GM23248 (cell line): Measurements from ENCODE around the gene IFT122. TPM values are rescaled to one million over a fixed set of nuclear protein-coding genes. Genes with fewer than 3 reads are reported as not detected.

Experiments
- DNase-seq: peaks from one replicate; pipeline ENCODE4 v3.0.0-alpha.2; 2015
- H2AFZ ChIP-seq: fragments of 200-600 bp; sonication (generic); 2 replicates; pipeline ENCODE4 v1.6.1; 2016; ENCODE audit warnings: antibody characterized with exemption
- H3F3A ChIP-seq: fragments of 200-600 bp; sonication (generic); 2 replicates; pipeline ENCODE4 v1.6.1; 2016; ENCODE audit warnings: mild to moderate bottlenecking, antibody characterized with exemption, mixed run types; ENCODE audit not compliant: insufficient read depth
- H3K27ac ChIP-seq: fragments of 200-600 bp; sonication (generic); 2 replicates; pipeline ENCODE4 v1.5.1; 2016; ENCODE audit warnings: mild to moderate bottlenecking
- H3K27me3 ChIP-seq: fragments of 200-600 bp; sonication (generic); replicated peaks from 2 replicates; pipeline ENCODE4 v1.6.1; 2016; ENCODE audit warnings: mild to moderate bottlenecking; ENCODE audit not compliant: insufficient read depth
- H3K36me3 ChIP-seq: fragments of 200-600 bp; sonication (generic); 2 replicates; pipeline ENCODE4 v1.6.1; 2016; ENCODE audit warnings: low read depth, mild to moderate bottlenecking
- H3K4me1 ChIP-seq: fragments of 200-600 bp; sonication (generic); 2 replicates; pipeline ENCODE4 v1.6.1; 2016; ENCODE audit warnings: mild to moderate bottlenecking; ENCODE audit not compliant: insufficient read depth
- H3K4me2 ChIP-seq: fragments of 200-600 bp; sonication (generic); one replicate; pipeline ENCODE4 v1.6.1; 2016; ENCODE audit warnings: mild to moderate bottlenecking; ENCODE audit not compliant: unreplicated experiment
- H3K4me3 ChIP-seq: fragments of 200-600 bp; sonication (generic); 2 replicates; pipeline ENCODE4 v1.5.1; 2016; ENCODE audit warnings: mild to moderate bottlenecking
- H3K79me2 ChIP-seq: fragments of 200-600 bp; sonication (generic); 2 replicates; pipeline ENCODE4 v1.6.1; 2016; ENCODE audit warnings: mild to moderate bottlenecking; ENCODE audit not compliant: insufficient read depth
- H3K9ac ChIP-seq: fragments of 200-600 bp; sonication (generic); 2 replicates; pipeline ENCODE4 v1.6.1; 2016; ENCODE audit warnings: mild to moderate bottlenecking
- H3K9me2 ChIP-seq: fragments of 200-600 bp; sonication (generic); 2 replicates; pipeline ENCODE4 v1.6.1; 2016; ENCODE audit warnings: mixed run types, mild to moderate bottlenecking, moderate library complexity; ENCODE audit not compliant: insufficient read depth
- H3K9me3 ChIP-seq: fragments of 200-600 bp; sonication (generic); one replicate; pipeline ENCODE4 v1.6.1; 2017; ENCODE audit warnings: low read depth
- H4K20me1 ChIP-seq: fragments of 200-600 bp; sonication (generic); 2 replicates; pipeline ENCODE4 v1.6.0; 2016; ENCODE audit not compliant: insufficient read depth
- EZH2 ChIP-seq: fragments of 200-600 bp; sonication (generic); IDR thresholded peaks from 2 replicates; pipeline ENCODE4 v1.6.1; 2018; ENCODE audit warnings: antibody characterized with exemption, mild to moderate bottlenecking; ENCODE audit not compliant: insufficient read depth, poor library complexity, severe bottlenecking
- EZH2phosphoT487 ChIP-seq: fragments of 200-600 bp; sonication (generic); IDR thresholded peaks from 2 replicates; pipeline ENCODE4 v1.6.1; 2018; ENCODE audit warnings: antibody characterized with exemption, moderate library complexity, mild to moderate bottlenecking, low read depth; ENCODE audit not compliant: insufficient read depth
- WGBS, 2 experiments: methylation state at CpG; one replicate each; pipeline ENCODE4 v1.1.6; 2015 to 2017; ENCODE audit warnings: low lambda C conversion rate in 2 of 2, low coverage in 1 of 2; ENCODE audit errors: missing lambda C conversion rate in 2 of 2; 5-methylcytosine and 5-hydroxymethylcytosine counted together
- in situ Hi-C: fragments of 300-500 bp; cut with MboI; formaldehyde crosslinking; loops from 2 replicates; pipeline ENCODE4 v1.15.0; 2020
- polyA plus RNA-seq: library from polyadenylated mRNA; unstranded; fragments of >200 nt; fragmentation: Nextera tagmentation; extraction: Ambion mirVana; gene quantifications from 2 replicates; pipeline ENCODE4 v1.2.1, GENCODE V29; 2016
- total RNA-seq: library from RNA; depleted of rRNA; stranded (reverse); fragments of >200 nt; shearing (Covaris generic); gene quantifications from 2 replicates; pipeline ENCODE4 v1.2.3, GENCODE V29; 2014

IFT122 gene
- total and polyA plus RNA-seq, 2 experiments from 2014 or later, result 16.1 to 16.3 TPM

DNA sequence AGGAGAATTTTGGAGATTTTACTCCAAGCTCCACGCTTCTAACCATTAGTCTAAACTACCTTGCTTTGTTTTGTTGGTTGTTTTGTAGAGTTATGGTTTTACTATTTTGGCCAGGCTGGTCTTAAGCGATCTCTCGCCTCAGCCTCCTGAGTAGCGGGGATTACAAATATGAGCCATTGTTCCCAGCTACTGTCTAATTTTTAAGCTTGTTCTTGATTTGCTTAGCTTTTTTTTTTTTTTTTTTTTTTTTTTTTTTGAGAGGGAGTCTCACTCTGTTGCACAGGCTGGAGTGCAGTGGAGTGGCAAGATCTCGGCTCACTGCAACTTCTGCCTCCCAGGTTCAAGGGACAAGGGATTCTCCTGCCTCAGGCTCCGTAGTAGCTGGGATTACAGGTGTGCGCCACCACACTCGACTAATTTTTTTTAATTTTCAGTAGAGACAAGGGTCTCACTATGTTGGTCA, 40.1 kb upstream of the IFT122 start:
- WGBS, 2 experiments, result 46 to 47% methylated on average over 8 of the region's 8 CpGs
- Histone ChIP-seq H3K4me1 (peaks cover 6% of the 10 kb centered on the region; the same call in 1 of the 2 replicates), H4K20me1 (0 out of 2 replicates have a peak, but pooled peaks cover 5% of the 10 kb centered on the region), H3K9me2 (no peaks in the 10 kb centered on the region), H2AFZ (peak overlapping the region; percentile 92), H3K9me3 (no peaks in the 10 kb centered on the region), H3K79me2 (peaks cover 43% of the 10 kb centered on the region), H3K36me3 (no peaks in the 10 kb centered on the region), H3F3A (no peaks in the 10 kb centered on the region), H3K27ac (peak overlapping the region; percentile 72), H3K9ac (peak overlapping the region; percentile 96), H3K4me3 (peak overlapping the region; percentile 98), H3K27me3 (no peaks in the 10 kb centered on the region), H3K4me2 (peak overlapping the region; percentile 94)
- no peak for DNase-seq
- TF ChIP-seq EZH2phosphoT487 (no peak), EZH2 (no peak)
- in situ Hi-C loops, result no loop called here

DNA sequence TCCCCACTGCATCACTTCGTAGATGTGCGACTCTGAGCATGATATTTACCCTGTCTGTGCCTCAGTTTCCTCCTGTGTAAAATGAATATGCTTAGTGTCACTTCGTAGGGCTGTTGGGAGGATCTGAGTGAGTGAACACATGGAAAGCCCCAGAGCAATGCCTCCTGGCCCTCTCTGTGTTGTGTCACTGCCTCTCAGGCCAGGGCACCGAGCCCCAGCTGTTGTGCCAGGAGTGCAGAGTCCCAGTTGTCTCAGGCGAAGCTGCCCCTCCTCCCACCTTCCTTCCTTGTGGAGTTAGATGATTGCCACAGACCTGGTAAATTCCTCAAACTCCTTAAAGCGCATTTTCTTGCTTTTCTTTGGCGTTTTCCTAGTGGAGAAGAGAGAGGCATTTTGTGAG, 37.8 kb upstream of the IFT122 start:
- H4K20me1 ChIP-seq, result 0 out of 2 replicates have a peak, but pooled peaks cover 5% of the 10 kb centered on the region
- H3K9me2 ChIP-seq, result no peaks in the 10 kb centered on the region
- no peak overlapping the region for H3K9ac ChIP-seq
- DNase-seq, result no peak
- no peak for TF ChIP-seq EZH2
- no peak for TF ChIP-seq EZH2phosphoT487
- H3K4me3 ChIP-seq, result no peak overlapping the region
- H3K4me2 ChIP-seq, result no peak overlapping the region
- no peak overlapping the region for H2AFZ ChIP-seq
- H3K79me2 ChIP-seq, result peaks cover 20% of the 10 kb centered on the region
- 46 to 52% methylated on average over 7 of the region's 7 CpGs for WGBS, 2 experiments
- no peaks in the 10 kb centered on the region for H3F3A ChIP-seq
- no peak overlapping the region for H3K27ac ChIP-seq
- H3K4me1 ChIP-seq, result peaks cover 6% of the 10 kb centered on the region; the same call in 1 of the 2 replicates
- in situ Hi-C loops, result no loop called here
- no peaks in the 10 kb centered on the region for H3K9me3 ChIP-seq
- no peaks in the 10 kb centered on the region for H3K36me3 ChIP-seq
- no peaks in the 10 kb centered on the region for H3K27me3 ChIP-seq

DNA sequence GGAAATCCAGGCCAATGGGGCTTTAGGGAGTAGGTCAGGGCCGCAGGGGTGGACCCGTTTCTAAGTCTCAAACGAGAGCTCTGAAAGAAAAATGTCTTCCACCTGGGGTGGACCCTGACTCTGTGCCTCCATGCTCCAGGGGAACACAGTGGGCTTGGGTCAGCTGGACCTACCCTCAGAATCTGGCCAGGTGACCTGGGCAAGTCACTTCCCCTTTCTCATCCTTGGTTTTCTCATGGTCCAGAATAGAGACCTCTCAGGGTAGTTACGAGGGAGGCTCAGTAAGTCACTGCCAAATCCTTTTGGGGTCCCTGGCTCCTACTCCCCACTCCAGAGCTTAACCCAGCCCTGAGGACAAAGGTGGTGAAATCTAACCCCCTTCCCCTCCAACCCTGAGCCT, 37.4 kb upstream of the IFT122 start:
- TF ChIP-seq EZH2phosphoT487, result no peak
- TF ChIP-seq EZH2, result no peak
- Histone ChIP-seq H3K9me2 (no peaks in the 10 kb centered on the region), H3K4me2 (no peak overlapping the region), H3K27me3 (no peaks in the 10 kb centered on the region), H3K4me3 (no peak overlapping the region), H3F3A (no peaks in the 10 kb centered on the region), H3K79me2 (peaks cover 16% of the 10 kb centered on the region), H3K27ac (no peak overlapping the region), H3K9me3 (no peaks in the 10 kb centered on the region), H3K9ac (no peak overlapping the region), H4K20me1 (0 out of 2 replicates have a peak, but pooled peaks cover 1% of the 10 kb centered on the region), H2AFZ (no peak overlapping the region), H3K4me1 (peaks cover 6% of the 10 kb centered on the region; the same call in 1 of the 2 replicates), H3K36me3 (no peaks in the 10 kb centered on the region)
- no peak for DNase-seq
- in situ Hi-C loops, result no loop called here
- 91 to 95% methylated on average over 4 of the region's 4 CpGs for WGBS, 2 experiments

DNA sequence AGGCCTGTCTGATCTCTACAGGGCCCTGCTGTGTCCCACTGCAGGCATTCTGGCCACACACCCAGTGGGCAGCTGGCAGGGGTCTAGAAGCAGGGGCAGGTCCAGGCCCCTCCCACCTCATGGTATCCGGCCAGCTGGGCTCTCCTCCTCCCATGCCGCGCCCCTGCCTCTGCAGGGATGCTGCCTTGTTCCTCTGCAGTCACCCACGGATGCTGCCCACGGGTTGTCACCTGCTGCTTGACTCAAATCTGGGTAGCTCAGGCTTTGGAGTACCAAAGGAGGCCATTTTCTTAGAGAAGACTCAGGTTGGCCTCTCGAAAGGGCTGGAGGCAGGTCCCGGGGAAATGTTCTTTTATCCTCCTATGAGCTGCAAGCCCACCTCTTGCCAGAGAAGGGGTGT, 36.6 kb upstream of the IFT122 start:
- no peaks in the 10 kb centered on the region for H3K36me3 ChIP-seq
- H3K27ac ChIP-seq, result no peak overlapping the region
- H3K27me3 ChIP-seq, result no peaks in the 10 kb centered on the region
- no peak overlapping the region for H3K4me2 ChIP-seq
- no peak overlapping the region for H2AFZ ChIP-seq
- no peaks in the 10 kb centered on the region for H3K9me3 ChIP-seq
- peaks cover 8% of the 10 kb centered on the region for H3K79me2 ChIP-seq
- no peak overlapping the region for H3K9ac ChIP-seq
- 0 out of 2 replicates have a peak, but pooled peaks cover under 1% of the 10 kb centered on the region for H3K4me1 ChIP-seq
- in situ Hi-C loops, result no loop called here
- no peaks in the 10 kb centered on the region for H3K9me2 ChIP-seq
- H3F3A ChIP-seq, result no peaks in the 10 kb centered on the region
- no peaks in the 10 kb centered on the region for H4K20me1 ChIP-seq
- TF ChIP-seq EZH2 (no peak), EZH2phosphoT487 (no peak)
- 52 to 59% methylated on average over 7 of the region's 7 CpGs for WGBS, 2 experiments
- no peak for DNase-seq
- no peak overlapping the region for H3K4me3 ChIP-seq
